HEK293T (cell line): Measurements from ENCODE around the gene C2CD2.

ENCODE experiments used
- CTCF ChIA-PET: fragments of 350-600 bp; formaldehyde crosslinking; extraction: SDS; loops from one replicate; lab custom pipeline; 2021; ENCODE audit warnings: antibody characterized with exemption, inconsistent platforms; lab: Yijun Ruan, JAX
- POLR2A ChIA-PET: fragments of 350-600 bp; formaldehyde crosslinking; extraction: SDS; loops from one replicate; lab custom pipeline; 2020; ENCODE audit warnings: antibody characterized with exemption, inconsistent platforms; lab: Yijun Ruan, JAX
- DNase-seq: peaks from one replicate; pipeline ENCODE4 v3.0.0; 2012; ENCODE audit warnings: mixed read lengths; ENCODE audit errors: extremely low spot score
- ARNT ChIP-seq: fragments of 450-650 bp; IDR thresholded peaks from 2 replicates; pipeline ENCODE4 v1.6.1; 2017; ENCODE audit warnings: mild to moderate bottlenecking
- BHLHE40 ChIP-seq: fragments of 450-650 bp; IDR thresholded peaks from 2 replicates; pipeline ENCODE4 v1.6.1; 2016; ENCODE audit warnings: mild to moderate bottlenecking, moderate library complexity, borderline replicate concordance
- CTBP1 ChIP-seq: fragments of 450-650 bp; IDR thresholded peaks from 2 replicates; pipeline ENCODE4 v1.6.1; 2016; ENCODE audit warnings: borderline replicate concordance
- ELF4 ChIP-seq: fragments of 450-650 bp; IDR thresholded peaks from 2 replicates; pipeline ENCODE4 v1.6.1; 2017; ENCODE audit warnings: antibody characterized with exemption
- FOXK2 ChIP-seq: fragments of 450-650 bp; IDR thresholded peaks from 2 replicates; pipeline ENCODE4 v1.6.1; 2016; ENCODE audit warnings: mild to moderate bottlenecking
- HDGF ChIP-seq: fragments of 450-650 bp; IDR thresholded peaks from 2 replicates; pipeline ENCODE4 v1.6.1; 2017; ENCODE audit warnings: antibody characterized with exemption, borderline replicate concordance
- L3MBTL2 ChIP-seq: fragments of 450-650 bp; conservative IDR thresholded peaks from 2 replicates; pipeline ENCODE4 v1.6.1; 2016; ENCODE audit warnings: mild to moderate bottlenecking
- LEF1 ChIP-seq: fragments of 450-650 bp; IDR thresholded peaks from 2 replicates; pipeline ENCODE4 v1.6.1; 2017; ENCODE audit warnings: mild to moderate bottlenecking, borderline replicate concordance
- NFRKB ChIP-seq: fragments of 450-650 bp; IDR thresholded peaks from 2 replicates; pipeline ENCODE4 v1.6.1; 2016; ENCODE audit warnings: mild to moderate bottlenecking, moderate library complexity
- SP1 ChIP-seq: fragments of 450-650 bp; IDR thresholded peaks from 2 replicates; pipeline ENCODE4 v1.6.1; 2017
- SUZ12 ChIP-seq: fragments of 450-650 bp; IDR thresholded peaks from 2 replicates; pipeline ENCODE4 v1.6.1; 2016; ENCODE audit warnings: mild to moderate bottlenecking
- TARDBP ChIP-seq: fragments of 450-650 bp; IDR thresholded peaks from 2 replicates; pipeline ENCODE4 v1.6.1; 2016
- ZNF384 ChIP-seq: fragments of 450-650 bp; IDR thresholded peaks from 2 replicates; pipeline ENCODE4 v1.6.1; 2016
- TF ChIP-seq, protein P1 (sequence below): fragments of 450-650 bp; IDR thresholded peaks from 2 replicates; pipeline ENCODE4 v1.6.1; 2016

The C2CD2 gene

DNA sequence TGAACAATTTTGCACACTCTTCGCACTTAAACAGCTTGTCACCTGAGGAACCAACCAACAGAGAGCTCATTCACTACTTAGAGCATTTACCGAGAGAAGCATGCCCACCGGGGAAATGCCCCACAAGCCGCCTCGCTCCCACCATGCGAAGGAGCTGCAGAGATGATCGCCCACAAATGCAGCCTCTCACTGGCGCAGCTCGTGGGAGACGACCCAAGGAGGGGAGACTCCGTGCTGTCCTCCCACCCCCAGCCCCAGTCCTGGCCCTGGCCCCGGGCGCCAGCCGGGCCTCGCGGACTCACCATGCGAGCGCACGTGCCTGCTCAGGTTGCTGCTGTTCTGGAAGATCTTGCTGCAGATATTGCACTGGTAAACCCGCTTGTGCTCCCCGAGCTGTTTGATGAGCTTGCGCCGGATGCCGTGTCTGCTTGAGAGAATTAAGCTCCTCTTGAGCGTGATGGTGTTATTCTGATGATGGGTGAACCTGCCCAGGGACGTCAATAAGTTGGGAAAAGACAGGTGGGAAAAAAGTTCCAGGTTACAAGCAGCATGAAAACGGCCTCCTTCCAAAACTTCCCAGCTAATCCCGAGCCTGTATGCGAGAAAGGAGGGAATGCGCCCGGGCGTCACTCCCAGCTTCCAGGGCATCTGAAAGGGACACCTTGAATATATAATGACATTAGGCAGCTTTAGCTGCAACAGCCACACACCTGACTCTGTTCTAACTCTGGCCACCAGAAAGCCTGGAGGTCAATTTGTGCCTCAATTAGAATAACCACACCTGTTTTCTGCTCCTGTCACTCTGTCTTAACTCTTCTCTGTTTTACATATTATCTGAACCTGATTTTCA, 117.4 kb downstream of the C2CD2 start:
- TF ChIP-seq BHLHE40, result no peak
- ChIA-PET CTCF (no interaction called here), POLR2A (no interaction called here)

DNA sequence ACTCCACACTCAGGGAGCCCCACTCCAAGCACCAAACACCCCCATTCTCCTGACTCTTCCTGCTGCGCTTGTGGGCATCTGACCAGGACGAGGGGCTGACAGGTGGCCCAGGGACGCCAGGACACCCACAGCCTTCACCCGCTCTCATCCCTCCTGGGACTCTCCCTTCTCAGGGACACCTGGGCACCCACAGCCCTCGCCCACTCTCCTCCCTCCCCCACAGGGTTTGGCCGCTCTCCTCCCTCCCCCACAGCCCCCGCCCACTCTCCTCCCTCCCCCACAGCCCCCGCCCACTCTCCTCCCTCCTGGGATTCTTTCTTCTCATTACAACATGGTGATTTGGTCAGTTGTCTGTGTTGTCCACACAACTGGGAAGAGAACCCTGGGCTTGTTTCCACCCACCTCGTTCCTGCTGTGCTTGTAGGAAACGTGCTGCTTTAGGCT, 118.1 kb downstream of the C2CD2 start:
- no peak for DNase-seq
- ChIA-PET POLR2A (no interaction called here), CTCF (no interaction called here)
- TF ChIP-seq L3MBTL2 (no peak), BHLHE40 (no peak), ELF4 (no peak), HDGF (no peak), CTBP1 (no peak), ARNT (no peak), ZNF384 (no peak), FOXK2 (no peak), TARDBP (no peak), LEF1 (no peak), NFRKB (no peak), SP1 (no peak), SUZ12 (no peak)
- TF ChIP-seq, protein P1, sequence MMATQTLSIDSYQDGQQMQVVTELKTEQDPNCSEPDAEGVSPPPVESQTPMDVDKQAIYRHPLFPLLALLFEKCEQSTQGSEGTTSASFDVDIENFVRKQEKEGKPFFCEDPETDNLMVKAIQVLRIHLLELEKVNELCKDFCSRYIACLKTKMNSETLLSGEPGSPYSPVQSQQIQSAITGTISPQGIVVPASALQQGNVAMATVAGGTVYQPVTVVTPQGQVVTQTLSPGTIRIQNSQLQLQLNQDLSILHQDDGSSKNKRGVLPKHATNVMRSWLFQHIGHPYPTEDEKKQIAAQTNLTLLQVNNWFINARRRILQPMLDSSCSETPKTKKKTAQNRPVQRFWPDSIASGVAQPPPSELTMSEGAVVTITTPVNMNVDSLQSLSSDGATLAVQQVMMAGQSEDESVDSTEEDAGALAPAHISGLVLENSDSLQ, result no peak

More for the DNA sequence above, 117.4 kb downstream of the C2CD2 start:
- no peak for DNase-seq
